Activated CD8-positive, alpha-beta T cell treated with anti-CD3 and anti-CD28 coated beads for 36 hours (primary cell): ENCODE results near the gene SSBP1. TPM values are rescaled to one million over a fixed set of nuclear protein-coding genes. Genes with fewer than 3 reads are reported as not detected.

Experiments used
- ATAC-seq: fragments of 200-7000 bp; cut with Tn5 transposase; one replicate; pipeline ENCODE4 v1.10.0; 2021; ENCODE audit warnings: mild to moderate bottlenecking, moderate library complexity
- CTCF ChIA-PET: fragments of 350-600 bp; sonication (Branson Sonifier 250); formaldehyde crosslinking; loops from one replicate; lab custom pipeline; 2021; ENCODE audit warnings: antibody characterized with exemption; lab: Charles Lee
- POLR2A ChIA-PET: fragments of 350-600 bp; sonication (Branson Sonifier 250); formaldehyde crosslinking; loops from one replicate; lab custom pipeline; 2021; ENCODE audit warnings: antibody characterized with exemption; lab: Charles Lee
- DNase-seq: peaks from one replicate; pipeline ENCODE4 v3.0.0-alpha.2; 2020
- H3K27ac Mint-ChIP-seq: one replicate; pipeline ENCODE4 v1.8.0; 2021; ENCODE audit warnings: mild to moderate bottlenecking, mixed read lengths
- H3K27me3 Mint-ChIP-seq: one replicate; pipeline ENCODE4 v1.8.0; 2021; ENCODE audit warnings: mixed read lengths
- H3K36me3 Mint-ChIP-seq: one replicate; pipeline ENCODE4 v1.8.0; 2021; ENCODE audit warnings: low read depth, mixed read lengths
- H3K4me1 Mint-ChIP-seq: one replicate; pipeline ENCODE4 v1.8.0; 2021; ENCODE audit warnings: low read depth, mixed read lengths
- H3K4me3 Mint-ChIP-seq: one replicate; pipeline ENCODE4 v1.8.0; 2021; ENCODE audit warnings: mild to moderate bottlenecking, moderate library complexity, mixed read lengths
- H3K9me3 Mint-ChIP-seq: one replicate; pipeline ENCODE4 v1.8.0; 2021; ENCODE audit warnings: mixed read lengths
- intact Hi-C: fragments of 100-400 bp; cut with micrococcal nuclease; formaldehyde crosslinking; loops from one replicate; pipeline ENCODE4 v1.10.0; 2022
- total RNA-seq, 2 experiments: library from RNA; stranded (reverse); gene quantifications; one replicate each; pipeline ENCODE4 v1.2.3, GENCODE V29; 2021
- TF ChIP-seq, protein P1 (sequence below): fragments of 200-600 bp; IDR thresholded peaks from one replicate; pipeline ENCODE4 v1.8.0; 2022; ENCODE audit warnings: antibody characterized with exemption, mild to moderate bottlenecking

Gene SSBP1
- total RNA-seq, 2 experiments from 2014 or later: 247 to 249 TPM

DNA sequence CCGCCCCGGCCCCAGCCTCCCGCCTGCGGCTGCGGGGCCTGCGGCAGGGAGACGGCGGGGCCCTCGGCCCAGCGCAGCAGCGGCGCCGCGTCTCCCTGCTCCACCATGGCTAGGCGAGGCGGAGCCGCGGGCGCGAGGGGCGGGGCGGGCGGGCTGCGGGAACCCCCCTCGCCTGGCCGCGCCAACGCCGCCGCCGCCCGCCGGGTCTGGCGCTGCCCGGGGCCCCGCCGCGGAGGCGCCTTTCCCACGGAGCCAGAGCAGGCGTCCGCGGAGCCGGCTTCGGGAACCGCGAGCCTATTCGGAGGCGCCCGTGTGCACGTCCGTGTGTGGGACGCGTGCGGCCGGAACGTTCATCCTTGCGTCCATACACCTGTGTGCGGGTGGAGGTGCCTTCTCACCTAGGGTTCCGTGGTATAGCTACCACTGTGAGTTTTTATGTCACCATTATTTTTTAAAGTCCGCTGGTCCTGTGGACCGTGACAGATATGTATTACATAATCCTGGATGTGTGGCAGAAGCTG, 36.1 kb upstream of the SSBP1 start, which contains the start of gene DENND11:
DENND11 (minus strand) TSS at position 120 of the 521 bp plus-strand sequence; CDS start at position 107, 13 bp downstream.
- no peaks in the 10 kb centered on the region for H3K9me3 Mint-ChIP-seq
- TF ChIP-seq, protein P1, sequence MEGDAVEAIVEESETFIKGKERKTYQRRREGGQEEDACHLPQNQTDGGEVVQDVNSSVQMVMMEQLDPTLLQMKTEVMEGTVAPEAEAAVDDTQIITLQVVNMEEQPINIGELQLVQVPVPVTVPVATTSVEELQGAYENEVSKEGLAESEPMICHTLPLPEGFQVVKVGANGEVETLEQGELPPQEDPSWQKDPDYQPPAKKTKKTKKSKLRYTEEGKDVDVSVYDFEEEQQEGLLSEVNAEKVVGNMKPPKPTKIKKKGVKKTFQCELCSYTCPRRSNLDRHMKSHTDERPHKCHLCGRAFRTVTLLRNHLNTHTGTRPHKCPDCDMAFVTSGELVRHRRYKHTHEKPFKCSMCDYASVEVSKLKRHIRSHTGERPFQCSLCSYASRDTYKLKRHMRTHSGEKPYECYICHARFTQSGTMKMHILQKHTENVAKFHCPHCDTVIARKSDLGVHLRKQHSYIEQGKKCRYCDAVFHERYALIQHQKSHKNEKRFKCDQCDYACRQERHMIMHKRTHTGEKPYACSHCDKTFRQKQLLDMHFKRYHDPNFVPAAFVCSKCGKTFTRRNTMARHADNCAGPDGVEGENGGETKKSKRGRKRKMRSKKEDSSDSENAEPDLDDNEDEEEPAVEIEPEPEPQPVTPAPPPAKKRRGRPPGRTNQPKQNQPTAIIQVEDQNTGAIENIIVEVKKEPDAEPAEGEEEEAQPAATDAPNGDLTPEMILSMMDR: no peak
- ATAC-seq (peak; percentile 74), DNase-seq (peak; percentile 34)
- intact Hi-C loops: no loop called here
- CTCF ChIA-PET: interaction anchor here (2.1 to 4.5 kb wide), 3 partner anchors 12 to 48 kb away, joined by 6 to 28 read pairs (median 23); partner anchors contain the start of gene SSBP1
- POLR2A ChIA-PET: interaction anchor here (1.4 to 3.3 kb wide), 4 partner anchors 31 to 55 kb away, joined by 3 to 13 read pairs (median 6); partner anchors contain the start of gene SSBP1
- peak within 1 kb of the TSS; percentile 68 for H3K27ac Mint-ChIP-seq
- H3K4me1 Mint-ChIP-seq: peaks cover 42% of the 10 kb centered on the region
- H3K36me3 Mint-ChIP-seq: peaks cover 2% of the 10 kb centered on the region
- H3K27me3 Mint-ChIP-seq: peaks cover 2% of the 10 kb centered on the region
- H3K4me3 Mint-ChIP-seq: peak within 1 kb of the TSS; percentile 71

DNA sequence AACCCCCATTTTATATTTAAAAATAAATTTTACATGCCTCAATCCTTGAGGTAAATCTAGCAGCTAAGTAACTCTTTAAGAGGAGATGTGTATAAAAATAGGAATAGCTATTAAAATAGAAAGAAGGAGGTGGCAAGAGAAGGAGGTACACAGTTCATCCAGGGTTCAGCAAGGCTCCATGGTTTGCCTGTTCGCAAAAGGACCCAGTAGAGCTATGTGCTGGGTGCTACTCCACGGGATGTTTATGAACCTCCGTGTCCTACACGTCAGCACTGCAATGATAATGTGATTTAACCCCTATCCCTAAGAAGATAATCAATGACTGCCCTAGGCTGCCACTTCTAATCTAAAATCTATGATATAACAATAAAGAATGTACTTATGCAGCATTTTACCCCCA, 35.3 kb upstream of the SSBP1 start:
- no peak overlapping the region for H3K4me3 Mint-ChIP-seq
- no peaks in the 10 kb centered on the region for H3K9me3 Mint-ChIP-seq
- H3K4me1 Mint-ChIP-seq: peaks cover 34% of the 10 kb centered on the region
- ChIA-PET CTCF (interaction anchor here (1.2 to 4.5 kb wide), 3 partner anchors 36 to 82 kb away, joined by 4 to 28 read pairs (median 23); partner anchors contain the start of gene SSBP1), POLR2A (interaction anchor here (1.4 to 3.3 kb wide), 3 partner anchors 30 to 39 kb away, joined by 3 to 13 read pairs (median 7); partner anchors contain the start of gene SSBP1)
- ATAC-seq (no peak), DNase-seq (no peak)
- intact Hi-C loops: no loop called here
- TF ChIP-seq, protein P1: no peak
- no peak overlapping the region for H3K27ac Mint-ChIP-seq
- peaks cover 2% of the 10 kb centered on the region for H3K27me3 Mint-ChIP-seq
- H3K36me3 Mint-ChIP-seq: peaks cover 2% of the 10 kb centered on the region

DNA sequence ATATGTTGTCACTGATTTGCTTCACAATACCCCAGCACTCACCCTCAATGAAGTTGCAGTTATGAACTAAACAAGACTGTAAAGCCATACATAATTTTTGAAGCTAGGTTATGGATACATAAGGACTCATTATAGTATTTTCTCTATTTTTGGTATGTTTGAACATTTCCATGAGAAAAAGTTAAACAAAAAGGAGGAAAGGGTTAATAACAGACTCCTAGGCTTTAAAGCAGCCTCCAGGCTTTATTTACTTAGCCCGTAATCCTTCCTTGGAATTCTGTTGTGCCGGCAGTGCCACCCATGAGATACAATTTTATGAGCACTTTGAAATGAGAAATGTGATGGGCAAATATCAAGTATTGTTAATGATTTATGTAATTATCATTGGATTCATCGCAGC, 34.0 kb upstream of the SSBP1 start:
- ChIA-PET CTCF (interaction anchor here (4.5 kb wide), 1 partner anchor 50 kb away, joined by 23 read pairs; no protein-coding TSS in a partner anchor), POLR2A (no interaction called here)
- peaks cover 22% of the 10 kb centered on the region for H3K4me1 Mint-ChIP-seq
- no peak overlapping the region for H3K27ac Mint-ChIP-seq
- DNase-seq: no peak
- TF ChIP-seq, protein P1: no peak
- H3K36me3 Mint-ChIP-seq: peaks cover 2% of the 10 kb centered on the region
- no peak overlapping the region for H3K4me3 Mint-ChIP-seq
- no peak for ATAC-seq
- intact Hi-C loops: no loop called here
- H3K27me3 Mint-ChIP-seq: peaks cover 2% of the 10 kb centered on the region
- H3K9me3 Mint-ChIP-seq: no peaks in the 10 kb centered on the region

- Mint-ChIP-seq H3K9me3 (no peaks in the 10 kb centered on the region), H3K4me1 (peaks cover 17% of the 10 kb centered on the region), H3K36me3 (peaks cover 2% of the 10 kb centered on the region), H3K27ac (no peak overlapping the region), H3K27me3 (peaks cover 2% of the 10 kb centered on the region), H3K4me3 (no peak overlapping the region)
- TF ChIP-seq, protein P1: no peak
- POLR2A ChIA-PET: interaction anchor here (0.8 to 1.1 kb wide), 3 partner anchors 33 to 112 kb away, joined by 3 read pairs; partner anchors contain the start of gene SSBP1
- intact Hi-C loops: no loop called here
- CTCF ChIA-PET: interaction anchor here (0.7 kb wide), 1 partner anchor 50 kb away, joined by 3 read pairs; no protein-coding TSS in a partner anchor
- no peak for ATAC-seq
- no peak for DNase-seq
Measured at GRCh38 chr7:141704741-141705140, 33.4 kb upstream of the SSBP1 start.
